Activated T-helper 2 cell treated with anti-CD3 and anti-CD28 coated beads, Interferon-gamma antibody, Interleukin-2, Interleukin-4, amounts not matched to agents 10 μg/mL and 5 μg/mL and 100 μg/mL, durations not matched to agents 14 hours and 24 hours and 36 hours (primary cell): ENCODE measurements around the gene PMPCB. TPM values are rescaled to one million over a fixed set of nuclear protein-coding genes. Genes with fewer than 3 reads are reported as not detected.

Experiments
- DNase-seq: peaks from one replicate; pipeline ENCODE4 v3.0.0; 2021; ENCODE audit warnings: low spot score
- H3K27ac Mint-ChIP-seq: one replicate; pipeline ENCODE4 v1.8.0; 2021; ENCODE audit warnings: mixed read lengths
- H3K27me3 Mint-ChIP-seq: one replicate; pipeline ENCODE4 v1.8.0; 2021; ENCODE audit warnings: low read depth, mixed read lengths
- H3K36me3 Mint-ChIP-seq: one replicate; pipeline ENCODE4 v1.8.0; 2021; ENCODE audit warnings: low read depth, mixed read lengths
- H3K4me1 Mint-ChIP-seq: one replicate; pipeline ENCODE4 v1.8.0; 2021; ENCODE audit warnings: low read depth, mixed read lengths
- H3K4me3 Mint-ChIP-seq: one replicate; pipeline ENCODE4 v1.8.0; 2021; ENCODE audit warnings: low read depth, mild to moderate bottlenecking, moderate library complexity, mixed read lengths
- H3K9me3 Mint-ChIP-seq: one replicate; pipeline ENCODE4 v1.8.0; 2021; ENCODE audit warnings: mixed read lengths
- intact Hi-C: fragments of 100-400 bp; cut with micrococcal nuclease; formaldehyde crosslinking; loops from one replicate; pipeline ENCODE4 v1.15.1; 2023
- total RNA-seq: library from RNA; stranded (reverse); gene quantifications from 2 replicates; pipeline ENCODE4 v1.2.3, GENCODE V29; 2022

Gene PMPCB
- total RNA-seq, 1 donor from 2014 or later: 69.2 TPM

DNA sequence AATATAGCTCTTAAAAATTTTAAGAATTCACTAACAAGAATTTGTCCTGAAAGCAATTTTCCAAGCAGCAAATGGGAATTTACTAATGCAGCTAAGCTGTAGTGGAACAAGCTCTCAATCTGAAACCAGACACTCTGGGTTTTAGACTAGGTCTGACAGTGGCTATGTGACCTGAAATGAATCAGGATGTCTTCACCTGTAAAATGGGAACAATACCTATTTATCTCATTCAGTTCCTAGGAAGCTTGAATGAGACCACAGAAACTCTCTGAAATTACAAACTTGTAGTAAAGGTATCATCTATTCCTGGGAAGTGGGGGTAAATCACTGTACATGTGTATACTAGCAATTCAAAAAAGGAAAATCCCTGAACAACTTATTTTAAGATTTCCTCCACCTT, 46.1 kb downstream of the PMPCB start:
- H3K4me3 Mint-ChIP-seq: peak overlapping the region; percentile 99
- no peak for DNase-seq
- peaks cover 32% of the 10 kb centered on the region for H3K4me1 Mint-ChIP-seq
- H3K36me3 Mint-ChIP-seq: peaks cover 49% of the 10 kb centered on the region
- no peak overlapping the region for H3K27ac Mint-ChIP-seq
- H3K27me3 Mint-ChIP-seq: no peaks in the 10 kb centered on the region
- intact Hi-C loops: loop anchor here (5.0 kb wide), 2 partner anchors 196 to 864 kb away; partner anchors contain the start of genes NAPEPLD and ORC5
- no peaks in the 10 kb centered on the region for H3K9me3 Mint-ChIP-seq

DNA sequence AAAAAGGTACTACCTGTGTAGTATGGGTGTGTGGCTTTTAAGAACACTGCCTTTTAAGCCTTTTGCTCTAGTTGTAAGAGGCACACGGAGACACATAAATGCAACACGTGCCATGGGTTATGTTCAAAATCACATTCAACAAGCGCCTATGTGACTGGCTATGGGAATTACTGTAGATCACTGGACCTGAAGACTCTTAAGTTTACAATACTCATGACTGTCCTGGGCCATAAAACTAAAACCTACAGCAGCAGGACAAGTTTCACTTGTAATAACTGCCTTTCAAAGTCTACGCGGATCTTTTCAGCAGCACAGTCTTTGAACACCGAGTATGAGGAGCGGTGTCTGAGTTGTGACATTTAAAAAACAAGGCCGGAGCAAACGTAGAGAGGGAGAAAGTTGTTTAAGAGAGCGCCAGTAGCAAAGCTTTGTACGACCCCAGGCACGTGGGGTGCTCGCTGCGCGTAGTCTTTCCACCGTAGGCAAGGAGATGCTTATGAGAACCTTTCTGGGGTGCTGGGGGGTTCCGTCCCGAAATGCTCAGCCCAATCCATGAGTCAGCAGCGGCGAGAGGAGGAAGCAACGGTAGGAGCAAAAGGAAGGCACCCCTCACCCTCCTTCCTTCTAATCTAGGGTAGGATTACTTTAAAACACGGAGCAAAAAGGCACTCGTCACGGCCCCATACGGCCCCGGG, 46.7 kb downstream of the PMPCB start:
- no peaks in the 10 kb centered on the region for H3K9me3 Mint-ChIP-seq

DNA sequence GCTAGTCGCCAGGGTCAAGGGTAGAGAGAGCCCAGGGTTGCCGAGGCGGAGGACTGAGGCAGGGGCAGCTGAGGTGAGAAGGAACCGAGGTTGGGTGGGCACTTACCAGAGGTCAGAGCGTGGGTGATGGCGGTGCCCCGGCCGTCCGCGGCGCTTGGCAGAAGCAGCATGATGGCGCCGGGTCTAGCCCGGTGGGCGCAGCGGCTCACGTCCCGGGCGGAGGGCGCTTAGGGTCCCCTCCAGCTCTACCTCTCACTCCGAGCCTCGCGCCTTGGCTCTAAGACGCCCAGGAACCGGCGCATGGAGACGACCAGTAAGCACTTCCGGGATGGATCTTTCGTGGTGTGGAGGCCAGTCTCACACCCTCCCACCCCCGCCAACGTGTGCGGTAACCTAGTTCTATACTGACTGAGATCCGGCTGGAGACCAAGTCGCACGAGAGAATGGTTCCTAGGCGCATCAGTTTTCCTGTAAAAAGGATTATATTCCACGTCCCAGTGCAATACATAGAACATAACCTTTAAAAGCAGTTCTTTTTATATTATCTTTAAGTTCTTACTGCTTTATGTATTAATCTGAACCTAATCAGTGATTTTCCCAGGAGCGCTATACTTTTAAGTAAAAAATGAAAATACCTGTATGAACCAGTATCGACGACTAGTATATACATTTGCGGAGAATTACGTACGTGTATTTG, 47.4 kb downstream of the PMPCB start, which contains the start of gene DNAJC2:
TSS of gene DNAJC2 (minus strand) at position 315 of the 697 bp plus-strand sequence. CDS start at position 170, 145 bp downstream.
- intact Hi-C loops: loop anchor here (2.0 to 5.0 kb wide), 5 partner anchors 18 to 863 kb away; partner anchors contain the start of genes ARMC10, FBXL13, NAPEPLD and ORC5
- H3K36me3 Mint-ChIP-seq: peaks cover 46% of the 10 kb centered on the region
- H3K9me3 Mint-ChIP-seq: no peaks in the 10 kb centered on the region
- H3K4me1 Mint-ChIP-seq: peaks cover 35% of the 10 kb centered on the region
- DNase-seq: peak; percentile 81
- no peaks in the 10 kb centered on the region for H3K27me3 Mint-ChIP-seq
- H3K4me3 Mint-ChIP-seq: peak within 1 kb of the TSS; percentile 99
- peak within 1 kb of the TSS; percentile 98 for H3K27ac Mint-ChIP-seq

More for the DNA sequence above, 46.7 kb downstream of the PMPCB start:
- Mint-ChIP-seq H3K27me3 (no peaks in the 10 kb centered on the region), H3K4me1 (peaks cover 35% of the 10 kb centered on the region), H3K27ac (peak overlapping the region; percentile 98), H3K36me3 (peaks cover 49% of the 10 kb centered on the region), H3K4me3 (peak overlapping the region; percentile 99)
- peak; percentile 28 for DNase-seq
- intact Hi-C loops: loop anchor here (2.0 to 5.0 kb wide), 4 partner anchors 17 to 863 kb away; partner anchors contain the start of genes ARMC10, FBXL13, NAPEPLD and ORC5

DNA sequence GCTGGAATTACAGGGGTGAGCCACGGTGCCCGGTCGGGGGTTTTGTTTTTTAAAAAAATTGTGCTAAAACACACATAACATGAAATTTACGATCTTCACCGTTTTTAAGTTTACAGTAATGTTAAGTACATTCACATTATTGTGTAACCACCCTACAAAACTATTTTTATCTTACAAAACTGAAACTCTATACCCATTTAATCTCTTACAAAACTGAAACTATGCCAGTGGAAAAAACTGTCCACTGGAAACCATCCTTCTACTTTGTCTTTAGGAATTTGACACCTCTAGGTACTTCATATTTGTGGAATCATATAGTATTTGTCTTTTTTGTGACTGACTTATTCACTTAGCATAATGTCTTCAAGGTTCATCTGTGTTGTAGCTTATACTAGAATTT, 49.2 kb downstream of the PMPCB start:
- peaks cover 39% of the 10 kb centered on the region for H3K4me1 Mint-ChIP-seq
- H3K27me3 Mint-ChIP-seq: no peaks in the 10 kb centered on the region
- peak overlapping the region; percentile 12 for H3K27ac Mint-ChIP-seq
- peak overlapping the region; percentile 98 for H3K4me3 Mint-ChIP-seq
- no peak for DNase-seq
- H3K9me3 Mint-ChIP-seq: no peaks in the 10 kb centered on the region
- intact Hi-C loops: loop anchor here (5.0 kb wide), 1 partner anchor 49 kb away; the partner anchor contains the start of gene PMPCB
- peaks cover 40% of the 10 kb centered on the region for H3K36me3 Mint-ChIP-seq

DNA sequence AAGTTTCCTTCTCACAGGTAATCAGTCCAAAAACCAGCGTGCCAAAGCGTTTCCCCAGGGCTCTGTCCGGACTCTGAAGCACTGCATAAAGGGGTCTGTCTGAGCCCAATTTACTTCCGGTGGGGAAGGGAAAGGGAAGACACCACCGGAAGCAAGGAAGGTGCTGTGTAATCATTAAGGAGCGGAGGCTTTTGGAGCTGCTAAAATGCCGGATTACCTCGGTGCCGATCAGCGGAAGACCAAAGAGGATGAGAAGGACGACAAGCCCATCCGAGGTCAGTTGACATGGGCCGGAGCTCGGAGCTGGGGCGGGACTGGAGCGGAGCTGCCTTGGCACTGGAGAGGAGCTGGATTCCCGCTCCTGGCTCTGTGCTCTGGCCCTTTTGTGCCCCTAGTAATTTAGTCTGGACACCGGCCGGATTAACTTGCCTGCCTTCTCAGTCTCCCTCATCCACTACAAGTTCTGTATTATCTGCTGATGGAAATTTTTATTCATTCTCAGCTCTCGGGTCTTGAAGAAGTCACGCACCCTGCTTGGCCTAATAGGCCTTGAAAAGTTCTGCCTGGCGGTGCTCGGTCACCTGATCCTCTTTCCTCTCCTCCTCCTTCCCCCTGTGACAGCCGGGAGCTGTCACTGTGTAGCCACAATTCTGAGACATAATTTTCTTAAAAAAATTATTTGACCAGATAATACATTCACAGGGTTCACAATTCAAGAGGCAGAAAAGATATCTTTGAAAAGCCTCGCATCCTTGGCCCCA, 50.5 kb downstream of the PMPCB start, which contains the start of gene PSMC2:
TSS of gene PSMC2 (plus strand) at position 137 of the 761 bp plus-strand sequence. CDS start at position 206, 69 bp downstream.
- H3K27ac Mint-ChIP-seq: peak within 1 kb of the TSS; percentile 99
- H3K9me3 Mint-ChIP-seq: no peaks in the 10 kb centered on the region
- H3K4me3 Mint-ChIP-seq: peak within 1 kb of the TSS; percentile 98
- peak; percentile 78 for DNase-seq
- H3K4me1 Mint-ChIP-seq: peaks cover 40% of the 10 kb centered on the region
- no peaks in the 10 kb centered on the region for H3K27me3 Mint-ChIP-seq
- H3K36me3 Mint-ChIP-seq: peaks cover 43% of the 10 kb centered on the region
- intact Hi-C loops: loop anchor here (1.0 to 5.0 kb wide), 2 partner anchors 50 to 60 kb away; partner anchors contain the start of gene PMPCB

DNA sequence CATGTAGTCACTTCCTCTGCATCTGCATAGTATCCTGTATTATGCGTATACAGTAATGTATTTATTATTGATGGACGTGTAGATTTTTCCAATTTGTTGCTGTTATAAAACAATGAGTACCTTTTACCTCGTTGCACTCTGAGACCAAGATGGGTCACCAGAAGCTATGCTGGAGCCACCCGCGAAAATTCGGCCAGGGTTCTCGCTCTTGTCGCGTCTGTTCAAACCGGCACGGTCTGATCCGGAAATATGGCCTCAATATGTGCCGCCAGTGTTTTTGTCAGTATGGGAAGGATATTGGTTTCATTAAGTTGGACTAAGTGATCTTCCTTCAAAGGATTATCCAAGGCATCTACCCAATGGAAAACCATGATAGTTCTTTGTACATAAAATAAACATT, 51.2 kb downstream of the PMPCB start:
- Mint-ChIP-seq H3K4me3 (peak overlapping the region; percentile 98), H3K4me1 (peaks cover 40% of the 10 kb centered on the region), H3K9me3 (no peaks in the 10 kb centered on the region), H3K36me3 (peaks cover 47% of the 10 kb centered on the region), H3K27ac (peak overlapping the region; percentile 66), H3K27me3 (no peaks in the 10 kb centered on the region)
- intact Hi-C loops: loop anchor here (1.0 to 5.0 kb wide), 2 partner anchors 51 to 59 kb away; partner anchors contain the start of gene PMPCB
- no peak for DNase-seq

DNA sequence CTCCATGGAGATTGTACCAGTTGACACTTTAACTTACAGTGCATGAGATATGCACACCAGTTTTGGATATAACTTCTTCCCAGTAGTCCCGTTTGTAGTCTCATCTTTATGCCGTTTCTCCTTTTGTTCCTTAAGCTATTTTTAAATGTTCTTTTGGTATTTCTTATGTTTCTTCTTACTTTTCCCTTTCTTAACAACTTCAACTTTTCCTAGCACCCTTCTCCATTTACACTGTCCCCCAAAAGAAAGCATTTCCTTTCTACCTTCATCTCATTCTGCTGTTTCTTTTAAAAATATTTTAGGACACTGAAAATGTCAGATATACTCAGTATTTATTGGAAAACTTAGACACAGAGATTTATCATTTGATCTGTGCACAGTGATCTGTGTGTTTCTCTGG, 51.7 kb downstream of the PMPCB start:
- Mint-ChIP-seq H3K9me3 (no peaks in the 10 kb centered on the region), H3K27me3 (no peaks in the 10 kb centered on the region), H3K27ac (peak overlapping the region; percentile 41), H3K4me3 (peak overlapping the region; percentile 98), H3K4me1 (peaks cover 40% of the 10 kb centered on the region), H3K36me3 (peaks cover 42% of the 10 kb centered on the region)
- DNase-seq: no peak
- intact Hi-C loops: loop anchor here (1.0 to 5.0 kb wide), 2 partner anchors 52 to 58 kb away; partner anchors contain the start of gene PMPCB

DNA sequence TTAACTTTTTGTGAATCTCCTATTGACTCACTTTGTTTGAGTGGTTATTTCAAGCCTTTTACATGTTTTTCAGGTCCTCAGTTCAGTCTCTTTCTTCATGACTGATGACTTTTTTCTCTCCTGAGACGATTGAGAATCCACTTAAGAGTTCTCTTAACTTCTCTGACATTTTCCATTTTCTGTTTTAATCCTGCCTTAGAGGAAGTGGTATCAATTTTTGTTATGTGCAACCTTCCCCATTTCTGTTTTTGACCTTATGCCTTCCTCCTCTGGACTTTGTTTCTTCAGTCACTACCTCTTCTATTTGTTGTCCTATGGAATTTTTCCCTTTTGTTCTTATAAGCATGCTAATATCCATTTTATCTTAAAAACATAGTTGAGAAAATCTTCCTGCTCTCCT, 52.6 kb downstream of the PMPCB start:
- peak overlapping the region; percentile 98 for H3K4me3 Mint-ChIP-seq
- H3K9me3 Mint-ChIP-seq: no peaks in the 10 kb centered on the region
- no peak for DNase-seq
- peaks cover 43% of the 10 kb centered on the region for H3K36me3 Mint-ChIP-seq
- intact Hi-C loops: loop anchor here (5.0 kb wide), 1 partner anchor 53 kb away; the partner anchor contains the start of gene PMPCB
- H3K4me1 Mint-ChIP-seq: peaks cover 38% of the 10 kb centered on the region
- no peaks in the 10 kb centered on the region for H3K27me3 Mint-ChIP-seq
- H3K27ac Mint-ChIP-seq: peak overlapping the region; percentile 27

Other genes with a start within 250 kb of the PMPCB start
- 0.41 and 0.76 TPM in 2 replicates for gene FBXL13, start 222.6 kb upstream of the PMPCB start, total RNA-seq
- gene ARMC10, start 222.3 kb upstream of the PMPCB start, total RNA-seq: 46.9 and 49.1 TPM in 2 replicates
- gene NAPEPLD, start 148.3 kb upstream of the PMPCB start, total RNA-seq: 9.6 and 10.7 TPM in 2 replicates
- gene DNAJC2, start 47.3 kb downstream of the PMPCB start, total RNA-seq: 49.2 and 51.8 TPM in 2 replicates
- 208 and 218 TPM in 2 replicates for gene PSMC2, start 50.2 kb downstream of the PMPCB start, total RNA-seq
- gene SLC26A5, start 148.8 kb downstream of the PMPCB start, total RNA-seq: 0.07 TPM in 1 of 2 replicates, not detected in the other